ENCODE measurements around the gene ZFYVE9. TPM values are rescaled to one million over a fixed set of nuclear protein-coding genes. Genes with fewer than 3 reads are reported as not detected.
"Not testable (repeated sequence)": the region's sequence is repeated elsewhere in the genome, so short reads cannot be mapped to it uniquely, and the experiment has no call there.

ZFYVE9 gene
- total and polyA plus RNA-seq, 5 donors from 2014 or later, result 0.26 to 1.6 (median 0.84) TPM

GRCh38 chr1:52140633-52141512 is 1.0 kb upstream of the ZFYVE9 start:
- DNase-seq (no peak), ATAC-seq (ENCODE audit: low read depth in 2 of 2) (no peak)
- Mint-ChIP-seq H3K4me1 (peaks cover 8 to 37% (median 27%) of the 10 kb centered on the region in 4 donors), H3K4me3 (peak overlapping the region; percentile 85 to 94 (median 88)), H3K9me3 (peaks cover 0 to 2% (median 0%) of the 10 kb centered on the region in 7 donors), H3K27me3 (peaks cover 58% of the 10 kb centered on the region), H3K27ac (peak overlapping the region; percentile 10 to 70 (median 68)), H3K36me3 (no peaks in the 10 kb centered on the region)
- no peaks in the 10 kb centered on the region for H3K36me3 ChIP-seq (ENCODE audit: control insufficient read depth, insufficient read depth, low read length)
- no peaks in the 10 kb centered on the region for H3K9me3 ChIP-seq (ENCODE audit: control insufficient read depth in 2 of 2, low read length in 2 of 2)
- no peak overlapping the region for H3K4me3 ChIP-seq (ENCODE audit: low read depth, low read length)
- H3K27ac ChIP-seq (ENCODE audit: insufficient read depth, low read length, poor library complexity, severe bottlenecking), result no peak overlapping the region
- H3K4me1 ChIP-seq (ENCODE audit: control insufficient read depth, insufficient read depth, low read length, poor library complexity, severe bottlenecking), result peaks cover 21% of the 10 kb centered on the region
- H3K27me3 ChIP-seq (ENCODE audit: control insufficient read depth, insufficient read depth, low read length), result peaks cover 33% of the 10 kb centered on the region

- Mint-ChIP-seq H3K27me3 (peaks cover 50% of the 10 kb centered on the region), H3K4me3 (peak overlapping the region; percentile 76 to 90 (median 87)), H3K4me1 (peaks cover 8 to 37% (median 27%) of the 10 kb centered on the region in 4 donors), H3K36me3 (no peaks in the 10 kb centered on the region), H3K27ac (peak overlapping the region; percentile 63 to 81 (median 77)), H3K9me3 (no peaks in the 10 kb centered on the region)
- Histone ChIP-seq H3K4me1 (ENCODE audit: control insufficient read depth, insufficient read depth, low read length, poor library complexity, severe bottlenecking) (peaks cover 21% of the 10 kb centered on the region), H3K27me3 (ENCODE audit: control insufficient read depth, insufficient read depth, low read length) (peaks cover 33% of the 10 kb centered on the region), H3K4me3 (ENCODE audit: low read depth, low read length) (peak overlapping the region; percentile 44), H3K36me3 (ENCODE audit: control insufficient read depth, insufficient read depth, low read length) (no peaks in the 10 kb centered on the region), H3K27ac (ENCODE audit: insufficient read depth, low read length, poor library complexity, severe bottlenecking) (no peak overlapping the region), H3K9me3 (ENCODE audit: control insufficient read depth in 2 of 2, low read length in 2 of 2) (no peaks in the 10 kb centered on the region)
- peak; percentile 23 to 29 for ATAC-seq (ENCODE audit: low read depth in 2 of 2)
- peak; percentile 2 to 35 (median 23) for DNase-seq
Observed at GRCh38 chr1:52142220-52143183, 613 bp downstream of the ZFYVE9 start.

GRCh38 chr1:52145137-52145536 is 3.2 kb downstream of the ZFYVE9 start:
- H3K27ac Mint-ChIP-seq, result no peak overlapping the region
- Histone ChIP-seq H3K27me3 (ENCODE audit: control insufficient read depth, insufficient read depth, low read length) (peaks cover 24% of the 10 kb centered on the region), H3K4me1 (ENCODE audit: control insufficient read depth, insufficient read depth, low read length, poor library complexity, severe bottlenecking) (peaks cover 14% of the 10 kb centered on the region), H3K36me3 (ENCODE audit: control insufficient read depth, insufficient read depth, low read length) (no peaks in the 10 kb centered on the region), H3K4me3 (ENCODE audit: low read depth, low read length) (no peak overlapping the region), H3K9me3 (ENCODE audit: control insufficient read depth in 2 of 2, low read length in 2 of 2) (no peaks in the 10 kb centered on the region), H3K27ac (ENCODE audit: insufficient read depth, low read length, poor library complexity, severe bottlenecking) (no peak overlapping the region)
- H3K4me3 Mint-ChIP-seq, result peak overlapping the region in 3 of 4 donors; percentile 1 to 21 (median 8)
- no peaks in the 10 kb centered on the region for H3K36me3 Mint-ChIP-seq
- peaks cover 41% of the 10 kb centered on the region for H3K27me3 Mint-ChIP-seq
- DNase-seq (no peak), ATAC-seq (ENCODE audit: low read depth in 2 of 2) (no peak)
- no peaks in the 10 kb centered on the region for H3K9me3 Mint-ChIP-seq
- H3K4me1 Mint-ChIP-seq, result peaks cover 0 to 31% (median 19%) of the 10 kb centered on the region in 4 donors

- not testable (repeated sequence) for H3K4me3 Mint-ChIP-seq; H3K27ac Mint-ChIP-seq; H3K4me1 ChIP-seq (ENCODE audit: control insufficient read depth, insufficient read depth, low read length, poor library complexity, severe bottlenecking); H3K27me3 ChIP-seq (ENCODE audit: control insufficient read depth, insufficient read depth, low read length); H3K9me3 Mint-ChIP-seq; DNase-seq; H3K27me3 Mint-ChIP-seq; H3K36me3 ChIP-seq (ENCODE audit: control insufficient read depth, insufficient read depth, low read length); H3K4me1 Mint-ChIP-seq; H3K4me3 ChIP-seq (ENCODE audit: low read depth, low read length); H3K27ac ChIP-seq (ENCODE audit: insufficient read depth, low read length, poor library complexity, severe bottlenecking); H3K9me3 ChIP-seq (ENCODE audit: control insufficient read depth in 2 of 2, low read length in 2 of 2); H3K36me3 Mint-ChIP-seq; ATAC-seq (ENCODE audit: low read depth in 2 of 2)
Observed at GRCh38 chr1:52150445-52150844, 8.6 kb downstream of the ZFYVE9 start.

GRCh38 chr1:52150946-52151345 is 9.1 kb downstream of the ZFYVE9 start:
- Mint-ChIP-seq H3K4me3 (no peak overlapping the region), H3K9me3 (peaks cover 0 to 1% (median 0%) of the 10 kb centered on the region in 7 donors), H3K4me1 (peaks cover 0 to 5% (median 1%) of the 10 kb centered on the region in 4 donors), H3K27ac (no peak overlapping the region), H3K27me3 (no peaks in the 10 kb centered on the region), H3K36me3 (no peaks in the 10 kb centered on the region)
- no peaks in the 10 kb centered on the region for H3K4me1 ChIP-seq (ENCODE audit: control insufficient read depth, insufficient read depth, low read length, poor library complexity, severe bottlenecking)
- DNase-seq (no peak), ATAC-seq (ENCODE audit: low read depth in 2 of 2) (no peak)
- no peaks in the 10 kb centered on the region for H3K9me3 ChIP-seq (ENCODE audit: control insufficient read depth in 2 of 2, low read length in 2 of 2)
- H3K27ac ChIP-seq (ENCODE audit: insufficient read depth, low read length, poor library complexity, severe bottlenecking), result no peak overlapping the region
- H3K4me3 ChIP-seq (ENCODE audit: low read depth, low read length), result no peak overlapping the region
- H3K36me3 ChIP-seq (ENCODE audit: control insufficient read depth, insufficient read depth, low read length), result no peaks in the 10 kb centered on the region
- H3K27me3 ChIP-seq (ENCODE audit: control insufficient read depth, insufficient read depth, low read length), result no peaks in the 10 kb centered on the region

GRCh38 chr1:52152572-52152971 is 10.7 kb downstream of the ZFYVE9 start:
- no peaks in the 10 kb centered on the region for H3K27me3 ChIP-seq (ENCODE audit: control insufficient read depth, insufficient read depth, low read length)
- no peak for DNase-seq
- Mint-ChIP-seq H3K9me3 (peaks cover 0 to 1% (median 0%) of the 10 kb centered on the region in 7 donors), H3K4me1 (peaks cover 0 to 5% (median 1%) of the 10 kb centered on the region in 4 donors), H3K27me3 (peaks cover 5% of the 10 kb centered on the region), H3K27ac (no peak overlapping the region), H3K36me3 (no peaks in the 10 kb centered on the region), H3K4me3 (no peak overlapping the region)
- H3K4me3 ChIP-seq (ENCODE audit: low read depth, low read length), result no peak overlapping the region
- no peaks in the 10 kb centered on the region for H3K9me3 ChIP-seq (ENCODE audit: control insufficient read depth in 2 of 2, low read length in 2 of 2)
- no peak overlapping the region for H3K27ac ChIP-seq (ENCODE audit: insufficient read depth, low read length, poor library complexity, severe bottlenecking)
- H3K36me3 ChIP-seq (ENCODE audit: control insufficient read depth, insufficient read depth, low read length), result no peaks in the 10 kb centered on the region
- no peak for ATAC-seq (ENCODE audit: low read depth in 2 of 2)
- H3K4me1 ChIP-seq (ENCODE audit: control insufficient read depth, insufficient read depth, low read length, poor library complexity, severe bottlenecking), result no peaks in the 10 kb centered on the region

GRCh38 chr1:52153010-52153409 is 11.1 kb downstream of the ZFYVE9 start:
- H3K4me3 ChIP-seq (ENCODE audit: low read depth, low read length), result no peak overlapping the region
- Mint-ChIP-seq H3K27ac (no peak overlapping the region), H3K27me3 (peaks cover 5% of the 10 kb centered on the region), H3K4me3 (no peak overlapping the region), H3K36me3 (no peaks in the 10 kb centered on the region), H3K4me1 (peaks cover 0 to 7% (median 1%) of the 10 kb centered on the region in 4 donors), H3K9me3 (peaks cover 0 to 1% (median 0%) of the 10 kb centered on the region in 7 donors)
- H3K27ac ChIP-seq (ENCODE audit: insufficient read depth, low read length, poor library complexity, severe bottlenecking), result no peak overlapping the region
- DNase-seq (no peak), ATAC-seq (ENCODE audit: low read depth in 2 of 2) (no peak)
- no peaks in the 10 kb centered on the region for H3K4me1 ChIP-seq (ENCODE audit: control insufficient read depth, insufficient read depth, low read length, poor library complexity, severe bottlenecking)
- H3K9me3 ChIP-seq (ENCODE audit: control insufficient read depth in 2 of 2, low read length in 2 of 2), result no peaks in the 10 kb centered on the region
- H3K36me3 ChIP-seq (ENCODE audit: control insufficient read depth, insufficient read depth, low read length), result no peaks in the 10 kb centered on the region
- no peaks in the 10 kb centered on the region for H3K27me3 ChIP-seq (ENCODE audit: control insufficient read depth, insufficient read depth, low read length)
